Caco-2 (cell line): ENCODE measurements around the gene GPRC6A. TPM values are rescaled to one million over a fixed set of nuclear protein-coding genes. Genes with fewer than 3 reads are reported as not detected.

Source experiments
- Bru-seq: library from RNA; stranded (reverse); fragments of 400-500 nt; gene quantifications from one replicate; lab custom pipeline; 2021; lab: Mats Ljungman, UMichigan
- BruChase-seq, 2 experiments: library from RNA; stranded (reverse); fragments of 400-500 nt; gene quantifications; one replicate each; lab custom pipeline; 2021; lab: Mats Ljungman, UMichigan
- BruUV-seq: library from RNA; stranded (reverse); fragments of 400-500 nt; replicated peaks from 2 replicates; lab custom pipeline; 2021; lab: Mats Ljungman, UMichigan
- CTCF ChIA-PET: fragments of 300-600 bp; sonication (Branson Sonifier 250); formaldehyde crosslinking; loops from one replicate; lab custom pipeline; 2022; ENCODE audit warnings: antibody characterized with exemption; lab: Charles Lee
- POLR2A ChIA-PET: fragments of 300-600 bp; sonication (Branson Sonifier 250); formaldehyde crosslinking; loops from one replicate; lab custom pipeline; 2022; ENCODE audit warnings: antibody characterized with exemption; lab: Charles Lee
- DNase-seq, 2 experiments: peaks; one replicate each; pipeline versions ENCODE4 v3.0.0 to v3.0.0-alpha.2; 2020 to 2022
- H3K27me3 ChIP-seq: replicated peaks from 2 replicates; pipeline ENCODE4 v1.6.0; 2011; ENCODE audit warnings: low read length; ENCODE audit not compliant: control insufficient read depth, insufficient read depth
- H3K36me3 ChIP-seq: 2 replicates; pipeline ENCODE4 v1.5.1; 2011; ENCODE audit warnings: low read length; ENCODE audit not compliant: control insufficient read depth, insufficient read depth
- H3K4me1 ChIP-seq: fragments of 250-450 bp; sonication (Bioruptor Pico); 2 replicates; pipeline ENCODE4 v1.5.1; 2020; ENCODE audit warnings: mild to moderate bottlenecking
- H3K4me3 ChIP-seq: 2 replicates; pipeline ENCODE4 v1.5.1; 2011; ENCODE audit warnings: low read depth, mild to moderate bottlenecking, control low read depth, low read length
- H3K9me3 ChIP-seq: fragments of 250-450 bp; sonication (Bioruptor Pico); 2 replicates; pipeline ENCODE4 v1.5.1; 2020; ENCODE audit warnings: mild to moderate bottlenecking, moderate library complexity
- H3K27ac Mint-ChIP-seq: one replicate; pipeline ENCODE4 v1.8.0; 2022; ENCODE audit warnings: mixed read lengths; ENCODE audit not compliant: unreplicated experiment
- H3K27me3 Mint-ChIP-seq: one replicate; pipeline ENCODE4 v1.8.0; 2022; ENCODE audit warnings: mixed read lengths; ENCODE audit not compliant: insufficient read depth, unreplicated experiment
- H3K36me3 Mint-ChIP-seq: one replicate; pipeline ENCODE4 v1.8.0; 2022; ENCODE audit warnings: mild to moderate bottlenecking, mixed read lengths; ENCODE audit not compliant: insufficient read depth, unreplicated experiment
- H3K4me1 Mint-ChIP-seq: one replicate; pipeline ENCODE4 v1.8.0; 2022; ENCODE audit warnings: low read depth, mixed read lengths; ENCODE audit not compliant: unreplicated experiment
- H3K4me3 Mint-ChIP-seq: one replicate; pipeline ENCODE4 v1.8.0; 2022; ENCODE audit warnings: mild to moderate bottlenecking, moderate library complexity, mixed read lengths; ENCODE audit not compliant: unreplicated experiment
- H3K9me3 Mint-ChIP-seq: one replicate; pipeline ENCODE4 v1.8.0; 2022; ENCODE audit warnings: mixed read lengths; ENCODE audit not compliant: unreplicated experiment
- intact Hi-C: fragments of 100-400 bp; cut with micrococcal nuclease; formaldehyde crosslinking; loops from one replicate; pipeline ENCODE4 v1.10.0; 2022; ENCODE audit not compliant: unreplicated experiment
- long read RNA-seq: library from polyadenylated mRNA; stranded (forward); transcript quantifications from one replicate; pipeline ENCODE4 v2.0.0, GENCODE V29; 2022
- total RNA-seq: library from RNA; stranded (reverse); gene quantifications from 2 replicates; pipeline ENCODE4 v1.2.3, GENCODE V29; 2022
- TF ChIP-seq, protein P1 (sequence below), 2 experiments: fragments of 200-600 bp in 1 of 2; IDR thresholded peaks; 1 replicate in 1 of 2; 2 replicates in 1 of 2; pipeline versions ENCODE4 v1.5.1 to v1.8.0; 2011 to 2022; ENCODE audit warnings: antibody characterized with exemption in 1 of 2, control low read depth in 1 of 2, inconsistent platforms in 1 of 2, low read depth in 1 of 2, low read length in 1 of 2, mild to moderate bottlenecking in 1 of 2, moderate library complexity in 1 of 2; ENCODE audit not compliant: insufficient read depth in 1 of 2, severe bottlenecking in 1 of 2, unreplicated experiment in 1 of 2

GPRC6A gene, protein sequence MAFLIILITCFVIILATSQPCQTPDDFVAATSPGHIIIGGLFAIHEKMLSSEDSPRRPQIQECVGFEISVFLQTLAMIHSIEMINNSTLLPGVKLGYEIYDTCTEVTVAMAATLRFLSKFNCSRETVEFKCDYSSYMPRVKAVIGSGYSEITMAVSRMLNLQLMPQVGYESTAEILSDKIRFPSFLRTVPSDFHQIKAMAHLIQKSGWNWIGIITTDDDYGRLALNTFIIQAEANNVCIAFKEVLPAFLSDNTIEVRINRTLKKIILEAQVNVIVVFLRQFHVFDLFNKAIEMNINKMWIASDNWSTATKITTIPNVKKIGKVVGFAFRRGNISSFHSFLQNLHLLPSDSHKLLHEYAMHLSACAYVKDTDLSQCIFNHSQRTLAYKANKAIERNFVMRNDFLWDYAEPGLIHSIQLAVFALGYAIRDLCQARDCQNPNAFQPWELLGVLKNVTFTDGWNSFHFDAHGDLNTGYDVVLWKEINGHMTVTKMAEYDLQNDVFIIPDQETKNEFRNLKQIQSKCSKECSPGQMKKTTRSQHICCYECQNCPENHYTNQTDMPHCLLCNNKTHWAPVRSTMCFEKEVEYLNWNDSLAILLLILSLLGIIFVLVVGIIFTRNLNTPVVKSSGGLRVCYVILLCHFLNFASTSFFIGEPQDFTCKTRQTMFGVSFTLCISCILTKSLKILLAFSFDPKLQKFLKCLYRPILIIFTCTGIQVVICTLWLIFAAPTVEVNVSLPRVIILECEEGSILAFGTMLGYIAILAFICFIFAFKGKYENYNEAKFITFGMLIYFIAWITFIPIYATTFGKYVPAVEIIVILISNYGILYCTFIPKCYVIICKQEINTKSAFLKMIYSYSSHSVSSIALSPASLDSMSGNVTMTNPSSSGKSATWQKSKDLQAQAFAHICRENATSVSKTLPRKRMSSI
- total RNA-seq (0.41 and 0.81 TPM in 2 replicates), Bru-seq, nascent RNA (percentile 20 among the genes with signal in this experiment), BruChase-seq, experiment 1, labeled RNA remaining after a 2-hour chase (percentile 23 among the genes with signal in this experiment), BruChase-seq, experiment 2, labeled RNA remaining after a 6-hour chase (percentile 27 among the genes with signal in this experiment)
- long read RNA-seq, partial matches to known transcripts: 0 of 2 reads
- long read RNA-seq, other reads (novel, unspliced or antisense): 2 of 2 reads

DNA sequence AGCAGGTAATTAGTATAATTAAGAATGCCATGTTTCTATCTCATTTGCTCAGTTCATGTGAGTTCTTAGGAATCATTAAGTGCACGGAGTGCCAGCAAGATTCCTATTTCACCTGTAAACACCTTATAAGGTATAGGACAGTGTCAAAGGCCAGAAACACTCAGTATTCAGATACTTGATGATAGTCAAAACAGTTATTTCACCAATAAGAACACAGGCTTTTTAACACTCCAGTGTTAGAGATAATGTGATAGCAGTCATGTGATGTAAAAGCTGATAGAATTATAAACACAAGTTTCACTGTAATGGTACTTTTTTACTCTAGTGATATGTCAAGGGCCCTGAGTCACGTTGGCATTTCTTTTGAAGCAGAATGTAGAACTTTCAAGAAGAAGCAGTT, at the start of gene GPRC6A:
Gene GPRC6A, minus strand, starts transcription at position 101 of the 400 bp plus-strand sequence. Its CDS starts 70 bp downstream, at position 31.
- H3K36me3 ChIP-seq: no peaks in the 10 kb centered on the region
- ChIA-PET POLR2A (no interaction called here), CTCF (no interaction called here)
- TF ChIP-seq, protein P1, sequence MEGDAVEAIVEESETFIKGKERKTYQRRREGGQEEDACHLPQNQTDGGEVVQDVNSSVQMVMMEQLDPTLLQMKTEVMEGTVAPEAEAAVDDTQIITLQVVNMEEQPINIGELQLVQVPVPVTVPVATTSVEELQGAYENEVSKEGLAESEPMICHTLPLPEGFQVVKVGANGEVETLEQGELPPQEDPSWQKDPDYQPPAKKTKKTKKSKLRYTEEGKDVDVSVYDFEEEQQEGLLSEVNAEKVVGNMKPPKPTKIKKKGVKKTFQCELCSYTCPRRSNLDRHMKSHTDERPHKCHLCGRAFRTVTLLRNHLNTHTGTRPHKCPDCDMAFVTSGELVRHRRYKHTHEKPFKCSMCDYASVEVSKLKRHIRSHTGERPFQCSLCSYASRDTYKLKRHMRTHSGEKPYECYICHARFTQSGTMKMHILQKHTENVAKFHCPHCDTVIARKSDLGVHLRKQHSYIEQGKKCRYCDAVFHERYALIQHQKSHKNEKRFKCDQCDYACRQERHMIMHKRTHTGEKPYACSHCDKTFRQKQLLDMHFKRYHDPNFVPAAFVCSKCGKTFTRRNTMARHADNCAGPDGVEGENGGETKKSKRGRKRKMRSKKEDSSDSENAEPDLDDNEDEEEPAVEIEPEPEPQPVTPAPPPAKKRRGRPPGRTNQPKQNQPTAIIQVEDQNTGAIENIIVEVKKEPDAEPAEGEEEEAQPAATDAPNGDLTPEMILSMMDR (IDR thresholded peaks at IDR 0.05; ENCODE audit: insufficient read depth in 1 of 2, low read depth in 1 of 2, low read length in 1 of 2, severe bottlenecking in 1 of 2, unreplicated experiment in 1 of 2): no peak
- Mint-ChIP-seq H3K27ac (no peak within 1 kb of the TSS), H3K4me3 (no peak within 1 kb of the TSS), H3K4me1 (peaks cover 7% of the 10 kb centered on the region), H3K27me3 (no peaks in the 10 kb centered on the region), H3K36me3 (no peaks in the 10 kb centered on the region), H3K9me3 (peaks cover 23% of the 10 kb centered on the region)
- no peaks in the 10 kb centered on the region for H3K27me3 ChIP-seq
- no peak within 1 kb of the TSS for H3K4me3 ChIP-seq
- H3K4me1 ChIP-seq: peaks cover 4% of the 10 kb centered on the region
- DNase-seq: no peak
- intact Hi-C loops: loop anchor here (2.0 kb wide), 1 partner anchor 24 kb away; no protein-coding TSS in a partner anchor
- no peaks in the 10 kb centered on the region for H3K9me3 ChIP-seq
- no TSS peak for BruUV-seq

DNA sequence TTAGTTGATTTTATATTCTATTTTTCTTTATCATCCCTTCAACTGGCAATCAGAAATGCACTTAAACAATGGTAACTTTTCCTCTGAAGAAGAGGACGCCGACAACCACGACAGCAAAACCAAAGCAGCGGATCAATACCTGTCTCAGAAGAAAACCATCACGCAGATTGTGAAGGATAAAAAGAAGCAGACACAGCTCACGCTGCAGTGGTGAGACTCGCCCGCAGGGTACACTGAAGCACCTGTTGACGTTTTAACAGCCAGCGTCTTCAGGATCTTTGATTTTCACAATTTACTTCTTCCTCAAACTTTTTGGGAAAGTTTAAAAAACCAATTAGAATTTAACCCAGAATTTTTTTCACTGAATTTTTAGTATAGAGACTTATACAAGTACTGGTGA, 48.9 kb upstream of the GPRC6A start:
- intact Hi-C loops: loop anchor here (1.0 kb wide), 1 partner anchor 92 kb away; no protein-coding TSS in a partner anchor
- TF ChIP-seq, protein P1 (IDR thresholded peaks at IDR 0.05; ENCODE audit: insufficient read depth in 1 of 2, low read depth in 1 of 2, low read length in 1 of 2, severe bottlenecking in 1 of 2, unreplicated experiment in 1 of 2): no peak
- BruUV-seq: no TSS peak
- ChIA-PET POLR2A (no interaction called here), CTCF (no interaction called here)
- no peak overlapping the region for H3K27ac Mint-ChIP-seq
- H3K36me3 ChIP-seq: no peaks in the 10 kb centered on the region
- H3K27me3 ChIP-seq: peaks cover 1% of the 10 kb centered on the region
- peaks cover 3% of the 10 kb centered on the region for H3K27me3 Mint-ChIP-seq
- DNase-seq: peak in 1 of 2 experiments; percentile 3
- no peaks in the 10 kb centered on the region for H3K9me3 Mint-ChIP-seq
- H3K36me3 Mint-ChIP-seq: no peaks in the 10 kb centered on the region
- H3K4me3 ChIP-seq: peak overlapping the region; percentile 53
- peaks cover 4% of the 10 kb centered on the region; the same call in 1 of the 2 replicates for H3K4me1 ChIP-seq
- H3K9me3 ChIP-seq: no peaks in the 10 kb centered on the region
- H3K4me3 Mint-ChIP-seq: peak overlapping the region; percentile 88
- H3K4me1 Mint-ChIP-seq: no peaks in the 10 kb centered on the region
